ENCODE results near the gene CASP8AP2.

DNA sequence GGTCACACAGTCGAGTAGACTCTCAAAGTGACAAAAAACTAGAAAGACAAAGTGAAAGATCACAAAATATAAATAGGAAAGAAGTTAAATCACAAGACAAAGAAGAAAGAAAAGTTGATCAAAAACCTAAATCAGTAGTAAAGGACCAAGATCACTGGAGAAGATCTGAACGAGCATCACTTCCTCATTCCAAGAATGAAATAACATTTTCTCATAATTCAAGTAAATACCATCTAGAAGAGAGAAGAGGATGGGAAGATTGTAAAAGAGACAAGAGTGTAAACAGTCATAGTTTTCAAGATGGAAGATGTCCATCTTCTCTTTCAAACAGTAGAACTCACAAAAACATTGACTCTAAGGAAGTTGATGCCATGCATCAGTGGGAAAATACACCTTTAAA, 33.0 kb downstream of the CASP8AP2 start:
- TF ChIP-seq, protein P1, sequence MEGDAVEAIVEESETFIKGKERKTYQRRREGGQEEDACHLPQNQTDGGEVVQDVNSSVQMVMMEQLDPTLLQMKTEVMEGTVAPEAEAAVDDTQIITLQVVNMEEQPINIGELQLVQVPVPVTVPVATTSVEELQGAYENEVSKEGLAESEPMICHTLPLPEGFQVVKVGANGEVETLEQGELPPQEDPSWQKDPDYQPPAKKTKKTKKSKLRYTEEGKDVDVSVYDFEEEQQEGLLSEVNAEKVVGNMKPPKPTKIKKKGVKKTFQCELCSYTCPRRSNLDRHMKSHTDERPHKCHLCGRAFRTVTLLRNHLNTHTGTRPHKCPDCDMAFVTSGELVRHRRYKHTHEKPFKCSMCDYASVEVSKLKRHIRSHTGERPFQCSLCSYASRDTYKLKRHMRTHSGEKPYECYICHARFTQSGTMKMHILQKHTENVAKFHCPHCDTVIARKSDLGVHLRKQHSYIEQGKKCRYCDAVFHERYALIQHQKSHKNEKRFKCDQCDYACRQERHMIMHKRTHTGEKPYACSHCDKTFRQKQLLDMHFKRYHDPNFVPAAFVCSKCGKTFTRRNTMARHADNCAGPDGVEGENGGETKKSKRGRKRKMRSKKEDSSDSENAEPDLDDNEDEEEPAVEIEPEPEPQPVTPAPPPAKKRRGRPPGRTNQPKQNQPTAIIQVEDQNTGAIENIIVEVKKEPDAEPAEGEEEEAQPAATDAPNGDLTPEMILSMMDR (IDR thresholded peaks at IDR 0.05): no peak
- TF ChIP-seq TCF7L2 (IDR thresholded peaks at IDR 0.05; ENCODE audit: low read depth, low read length): no peak
- TF ChIP-seq POLR2AphosphoS5 (IDR thresholded peaks at IDR 0.05; ENCODE audit: low read depth, low read length): no peak
- TF ChIP-seq, protein P2, sequence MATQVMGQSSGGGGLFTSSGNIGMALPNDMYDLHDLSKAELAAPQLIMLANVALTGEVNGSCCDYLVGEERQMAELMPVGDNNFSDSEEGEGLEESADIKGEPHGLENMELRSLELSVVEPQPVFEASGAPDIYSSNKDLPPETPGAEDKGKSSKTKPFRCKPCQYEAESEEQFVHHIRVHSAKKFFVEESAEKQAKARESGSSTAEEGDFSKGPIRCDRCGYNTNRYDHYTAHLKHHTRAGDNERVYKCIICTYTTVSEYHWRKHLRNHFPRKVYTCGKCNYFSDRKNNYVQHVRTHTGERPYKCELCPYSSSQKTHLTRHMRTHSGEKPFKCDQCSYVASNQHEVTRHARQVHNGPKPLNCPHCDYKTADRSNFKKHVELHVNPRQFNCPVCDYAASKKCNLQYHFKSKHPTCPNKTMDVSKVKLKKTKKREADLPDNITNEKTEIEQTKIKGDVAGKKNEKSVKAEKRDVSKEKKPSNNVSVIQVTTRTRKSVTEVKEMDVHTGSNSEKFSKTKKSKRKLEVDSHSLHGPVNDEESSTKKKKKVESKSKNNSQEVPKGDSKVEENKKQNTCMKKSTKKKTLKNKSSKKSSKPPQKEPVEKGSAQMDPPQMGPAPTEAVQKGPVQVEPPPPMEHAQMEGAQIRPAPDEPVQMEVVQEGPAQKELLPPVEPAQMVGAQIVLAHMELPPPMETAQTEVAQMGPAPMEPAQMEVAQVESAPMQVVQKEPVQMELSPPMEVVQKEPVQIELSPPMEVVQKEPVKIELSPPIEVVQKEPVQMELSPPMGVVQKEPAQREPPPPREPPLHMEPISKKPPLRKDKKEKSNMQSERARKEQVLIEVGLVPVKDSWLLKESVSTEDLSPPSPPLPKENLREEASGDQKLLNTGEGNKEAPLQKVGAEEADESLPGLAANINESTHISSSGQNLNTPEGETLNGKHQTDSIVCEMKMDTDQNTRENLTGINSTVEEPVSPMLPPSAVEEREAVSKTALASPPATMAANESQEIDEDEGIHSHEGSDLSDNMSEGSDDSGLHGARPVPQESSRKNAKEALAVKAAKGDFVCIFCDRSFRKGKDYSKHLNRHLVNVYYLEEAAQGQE (IDR thresholded peaks at IDR 0.05; ENCODE audit: insufficient read depth in 1 of 2, low read depth in 2 of 2, low read length in 1 of 2): no peak
- no peak for TF ChIP-seq SIN3A (IDR thresholded peaks at IDR 0.05; ENCODE audit: borderline replicate concordance, insufficient read depth, low read depth, low read length)
